HEK293 (cell line): ENCODE data around the gene ARHGEF7.

ENCODE experiments used
- CTCF ChIA-PET: fragments of 350-600 bp; formaldehyde crosslinking; extraction: SDS; loops from one replicate; lab custom pipeline; 2021; ENCODE audit warnings: antibody characterized with exemption; lab: Yijun Ruan, JAX
- POLR2A ChIA-PET: fragments of 300-600 bp; formaldehyde crosslinking; extraction: SDS; loops from one replicate; lab custom pipeline; 2020; ENCODE audit warnings: antibody characterized with exemption, inconsistent platforms; lab: Yijun Ruan, JAX
- H3K27ac ChIP-seq: fragments of 200-500 bp; sonication (Bioruptor generic); 2 replicates; pipeline ENCODE4 v1.5.1; 2014; ENCODE audit warnings: low read depth, low read length, control low read depth, inconsistent platforms; ENCODE audit errors: extremely low read depth
- H3K36me3 ChIP-seq, 2 experiments: fragments of 200-500 bp in 1 of 2; sonication (Bioruptor generic) in 1 of 2; 1 replicate in 1 of 2; 2 replicates in 1 of 2; pipeline ENCODE4 v1.5.1; 2014 to 2017; ENCODE audit warnings: inconsistent platforms in 2 of 2, low read length in 2 of 2; ENCODE audit not compliant: control insufficient read depth in 2 of 2, insufficient read depth in 1 of 2
- H3K4me1 ChIP-seq: fragments of 200-500 bp; sonication (Bioruptor generic); 2 replicates; pipeline ENCODE4 v1.5.1; 2014; ENCODE audit warnings: mild to moderate bottlenecking, low read length, inconsistent platforms; ENCODE audit not compliant: control insufficient read depth, insufficient read depth
- H3K4me3 ChIP-seq: 2 replicates; pipeline ENCODE4 v1.5.1; 2011; ENCODE audit warnings: low read depth, mild to moderate bottlenecking, control low read depth, low read length, moderate library complexity
- H3K9me3 ChIP-seq: fragments of 200-500 bp; sonication (Bioruptor generic); 2 replicates; pipeline ENCODE4 v1.5.1; 2014; ENCODE audit warnings: low read depth, low read length, inconsistent platforms; ENCODE audit not compliant: control insufficient read depth, insufficient read depth
- FEZF1 ChIP-seq: fragments of 450-650 bp; formaldehyde crosslinking; IDR thresholded peaks from 2 replicates; pipeline ENCODE4 v1.5.1; 2016; ENCODE audit warnings: missing biosample characterization, missing genetic modification characterization
- HOXA7 ChIP-seq: sonication (generic); formaldehyde crosslinking; IDR thresholded peaks from 2 replicates; pipeline ENCODE4 v1.8.1; 2022; ENCODE audit warnings: missing genetic modification reagents, borderline replicate concordance
- KLF10 ChIP-seq: fragments of 450-650 bp; IDR thresholded peaks from 2 replicates; pipeline ENCODE4 v1.5.1; 2018; ENCODE audit warnings: missing biosample characterization, mild to moderate bottlenecking, missing genetic modification characterization
- WT1 ChIP-seq: fragments of 450-650 bp; formaldehyde crosslinking; IDR thresholded peaks from 2 replicates; pipeline ENCODE4 v1.5.1; 2016; ENCODE audit warnings: missing biosample characterization, missing genetic modification characterization
- ZBTB1 ChIP-seq: fragments of 450-650 bp; formaldehyde crosslinking; IDR thresholded peaks from 2 replicates; pipeline ENCODE4 v1.5.1; 2016; ENCODE audit warnings: missing biosample characterization, missing genetic modification characterization
- ZNF121 ChIP-seq: fragments of 450-650 bp; formaldehyde crosslinking; IDR thresholded peaks from 2 replicates; pipeline ENCODE4 v1.5.1; 2016; ENCODE audit warnings: missing biosample characterization, missing genetic modification characterization
- ZNF16 ChIP-seq: fragments of 450-650 bp; formaldehyde crosslinking; IDR thresholded peaks from 2 replicates; pipeline ENCODE4 v1.5.1; 2016; ENCODE audit warnings: low read depth, missing biosample characterization, missing genetic modification characterization
- ZNF214 ChIP-seq: fragments of 450-650 bp; formaldehyde crosslinking; IDR thresholded peaks from 2 replicates; pipeline ENCODE4 v1.5.1; 2017; ENCODE audit warnings: missing biosample characterization, mild to moderate bottlenecking, missing genetic modification characterization, borderline replicate concordance
- ZNF341 ChIP-seq: fragments of 450-650 bp; formaldehyde crosslinking; IDR thresholded peaks from 2 replicates; pipeline ENCODE4; 2016; ENCODE audit warnings: low read depth, missing biosample characterization, missing genetic modification characterization
- ZNF350 ChIP-seq: fragments of 450-650 bp; formaldehyde crosslinking; IDR thresholded peaks from 2 replicates; pipeline ENCODE4 v1.5.0; 2017; ENCODE audit warnings: missing biosample characterization, mild to moderate bottlenecking, missing genetic modification characterization
- ZNF416 ChIP-seq: fragments of 450-650 bp; formaldehyde crosslinking; IDR thresholded peaks from 2 replicates; pipeline ENCODE4 v1.5.1; 2016; ENCODE audit warnings: missing biosample characterization, missing genetic modification characterization
- ZNF433 ChIP-seq: fragments of 450-650 bp; formaldehyde crosslinking; IDR thresholded peaks from 2 replicates; pipeline ENCODE4 v1.5.1; 2016; ENCODE audit warnings: missing biosample characterization, missing genetic modification characterization, low read depth
- ZNF501 ChIP-seq: fragments of 450-650 bp; formaldehyde crosslinking; IDR thresholded peaks from 2 replicates; pipeline ENCODE4 v1.5.1; 2016; ENCODE audit warnings: missing biosample characterization, missing genetic modification characterization
- ZXDB ChIP-seq: fragments of 450-650 bp; formaldehyde crosslinking; IDR thresholded peaks from 2 replicates; pipeline ENCODE4 v1.5.1; 2016; ENCODE audit warnings: missing biosample characterization, missing genetic modification characterization
- TF ChIP-seq, protein P1 (sequence below): fragments of 450-650 bp; formaldehyde crosslinking; IDR thresholded peaks from 2 replicates; pipeline ENCODE4 v1.5.1; 2016; ENCODE audit warnings: missing biosample characterization, missing genetic modification characterization
- TF ChIP-seq, protein P2 (sequence below): fragments of 450-650 bp; formaldehyde crosslinking; IDR thresholded peaks from 2 replicates; pipeline ENCODE4; 2016; ENCODE audit warnings: missing biosample characterization, missing genetic modification characterization
- TF ChIP-seq, protein P3 (sequence below): fragments of 450-650 bp; formaldehyde crosslinking; IDR thresholded peaks from 2 replicates; pipeline ENCODE4 v1.5.1; 2016; ENCODE audit warnings: missing biosample characterization, missing genetic modification characterization
- TF ChIP-seq, protein P4 (sequence below): fragments of 450-650 bp; formaldehyde crosslinking; IDR thresholded peaks from 2 replicates; pipeline ENCODE4 v1.5.1; 2017; ENCODE audit warnings: missing biosample characterization, mild to moderate bottlenecking, missing genetic modification characterization, moderate library complexity
- TF ChIP-seq, protein P5 (sequence below): fragments of 450-650 bp; formaldehyde crosslinking; IDR thresholded peaks from 2 replicates; pipeline ENCODE4 v1.5.1; 2016; ENCODE audit warnings: missing biosample characterization, missing genetic modification characterization

ARHGEF7 gene

DNA sequence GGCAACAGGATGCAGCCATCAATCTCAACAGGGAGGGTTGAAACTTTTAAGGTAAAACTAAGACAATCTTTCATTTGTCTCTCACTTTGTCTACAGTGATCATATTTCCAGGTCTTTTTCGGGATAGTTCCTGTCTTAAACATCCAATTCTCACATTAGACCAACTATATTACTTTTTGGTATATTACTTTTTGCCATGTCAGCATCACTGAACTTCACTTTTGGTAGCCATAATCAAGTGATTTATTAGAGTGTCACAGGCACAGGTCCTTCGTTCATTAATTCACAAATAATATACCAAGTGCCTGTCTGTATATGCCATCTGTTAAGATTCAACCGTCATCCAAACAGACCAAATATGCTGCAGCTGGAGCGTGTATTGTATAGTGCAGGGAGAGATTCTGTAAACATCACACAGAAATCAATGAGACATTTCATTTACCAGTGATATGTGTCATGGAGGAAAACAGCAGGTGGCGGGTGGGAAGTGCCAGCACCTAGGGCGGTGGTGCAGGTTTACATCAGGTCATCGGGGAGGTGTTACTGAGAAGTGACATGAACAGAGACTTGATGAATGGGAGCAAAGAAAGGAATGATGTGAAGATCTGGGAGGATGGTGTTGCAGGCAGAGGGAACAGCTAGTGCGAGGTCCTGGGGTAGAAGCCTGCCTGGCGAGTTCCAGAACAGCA lies 24.9 kb downstream of the ARHGEF7 start:
- ChIA-PET CTCF (no interaction called here), POLR2A (no interaction called here)
- H3K27ac ChIP-seq = no peak overlapping the region
- no peaks in the 10 kb centered on the region for H3K36me3 ChIP-seq
- no peak overlapping the region for H3K4me3 ChIP-seq
- TF ChIP-seq KLF10 (tag by site-specific recombination) (no peak), ZNF341 (0 out of 2 replicates have a peak, but pooled peaks have one; percentile 22), HOXA7 (CRISPR knock-in tag) (no peak)
- H3K4me1 ChIP-seq = no peaks in the 10 kb centered on the region
- no peaks in the 10 kb centered on the region for H3K9me3 ChIP-seq

DNA sequence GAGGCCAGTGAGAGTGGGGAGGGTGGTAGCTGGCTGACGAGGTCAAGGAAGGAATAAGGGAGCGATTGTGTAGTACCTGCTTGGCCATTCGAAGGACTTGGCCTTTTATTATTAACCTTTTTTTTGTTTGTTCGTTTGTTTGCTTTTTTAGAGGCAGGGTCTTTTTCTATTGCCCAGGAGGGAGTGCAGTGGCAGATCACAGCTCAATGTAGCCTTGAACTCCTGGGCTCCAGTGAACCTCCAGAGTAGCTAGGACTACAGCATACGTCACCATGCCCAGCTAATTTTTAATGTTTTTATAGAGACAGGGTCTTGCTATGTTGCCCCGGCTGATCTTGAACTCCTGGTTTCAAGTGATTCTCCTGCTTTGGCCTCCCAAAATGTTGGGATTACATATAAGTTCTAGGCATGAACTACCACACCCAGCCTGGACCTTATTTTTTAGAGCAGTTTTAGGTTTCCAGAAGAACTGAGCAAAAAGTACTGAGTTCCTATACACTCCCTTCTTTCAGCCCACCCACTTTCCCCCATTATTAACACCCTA lies 25.5 kb downstream of the ARHGEF7 start:
- no peak overlapping the region for H3K4me3 ChIP-seq
- TF ChIP-seq ZNF121 (tag by site-specific recombination) = peak; percentile 53; the same call in 1 of the 2 replicates
- TF ChIP-seq, protein P1, sequence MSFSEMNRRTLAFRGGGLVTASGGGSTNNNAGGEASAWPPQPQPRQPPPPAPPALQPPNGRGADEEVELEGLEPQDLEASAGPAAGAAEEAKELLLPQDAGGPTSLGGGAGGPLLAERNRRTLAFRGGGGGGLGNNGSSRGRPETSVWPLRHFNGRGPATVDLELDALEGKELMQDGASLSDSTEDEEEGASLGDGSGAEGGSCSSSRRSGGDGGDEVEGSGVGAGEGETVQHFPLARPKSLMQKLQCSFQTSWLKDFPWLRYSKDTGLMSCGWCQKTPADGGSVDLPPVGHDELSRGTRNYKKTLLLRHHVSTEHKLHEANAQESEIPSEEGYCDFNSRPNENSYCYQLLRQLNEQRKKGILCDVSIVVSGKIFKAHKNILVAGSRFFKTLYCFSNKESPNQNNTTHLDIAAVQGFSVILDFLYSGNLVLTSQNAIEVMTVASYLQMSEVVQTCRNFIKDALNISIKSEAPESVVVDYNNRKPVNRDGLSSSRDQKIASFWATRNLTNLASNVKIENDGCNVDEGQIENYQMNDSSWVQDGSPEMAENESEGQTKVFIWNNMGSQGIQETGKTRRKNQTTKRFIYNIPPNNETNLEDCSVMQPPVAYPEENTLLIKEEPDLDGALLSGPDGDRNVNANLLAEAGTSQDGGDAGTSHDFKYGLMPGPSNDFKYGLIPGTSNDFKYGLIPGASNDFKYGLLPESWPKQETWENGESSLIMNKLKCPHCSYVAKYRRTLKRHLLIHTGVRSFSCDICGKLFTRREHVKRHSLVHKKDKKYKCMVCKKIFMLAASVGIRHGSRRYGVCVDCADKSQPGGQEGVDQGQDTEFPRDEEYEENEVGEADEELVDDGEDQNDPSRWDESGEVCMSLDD (tag by site-specific recombination) = no peak
- CTCF ChIA-PET = no interaction called here
- POLR2A ChIA-PET = no interaction called here
- H3K36me3 ChIP-seq = no peaks in the 10 kb centered on the region
- no peak overlapping the region for H3K27ac ChIP-seq
- no peaks in the 10 kb centered on the region for H3K4me1 ChIP-seq
- no peaks in the 10 kb centered on the region for H3K9me3 ChIP-seq

DNA sequence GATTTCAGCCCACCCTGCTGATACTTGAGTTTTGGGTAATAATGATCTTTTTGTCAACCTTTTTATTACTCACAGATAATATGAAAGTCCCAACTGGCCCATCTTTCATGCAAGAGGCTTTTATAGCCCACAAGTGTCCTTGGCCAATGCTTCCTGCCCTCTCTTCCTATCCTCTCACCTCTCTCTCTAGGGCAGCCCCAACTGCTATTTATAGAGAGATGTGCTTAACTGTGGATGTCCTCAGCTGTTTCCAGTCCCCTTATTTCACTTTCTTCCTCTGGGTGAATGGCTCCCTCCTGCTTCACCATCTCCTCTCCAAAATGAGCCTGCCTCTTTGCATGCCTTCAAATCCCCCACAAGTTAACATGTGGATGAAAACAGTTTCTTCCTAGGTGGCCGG lies 27.4 kb downstream of the ARHGEF7 start:
- Histone ChIP-seq H3K4me3 (no peak overlapping the region), H3K4me1 (no peaks in the 10 kb centered on the region), H3K9me3 (no peaks in the 10 kb centered on the region), H3K27ac (no peak overlapping the region), H3K36me3 (no peaks in the 10 kb centered on the region)
- ChIA-PET CTCF (no interaction called here), POLR2A (no interaction called here)
- TF ChIP-seq ZNF433 (tag by site-specific recombination) (no peak), ZXDB (no peak), WT1 (tag by site-specific recombination) (no peak), ZNF350 (tag by site-specific recombination) (no peak), ZNF416 (tag by site-specific recombination) (no peak), ZNF121 (tag by site-specific recombination) (no peak), ZNF16 (no peak), ZBTB1 (no peak), ZNF501 (tag by site-specific recombination) (no peak), ZNF214 (tag by site-specific recombination) (no peak), FEZF1 (tag by site-specific recombination) (no peak)
- TF ChIP-seq, protein P2, sequence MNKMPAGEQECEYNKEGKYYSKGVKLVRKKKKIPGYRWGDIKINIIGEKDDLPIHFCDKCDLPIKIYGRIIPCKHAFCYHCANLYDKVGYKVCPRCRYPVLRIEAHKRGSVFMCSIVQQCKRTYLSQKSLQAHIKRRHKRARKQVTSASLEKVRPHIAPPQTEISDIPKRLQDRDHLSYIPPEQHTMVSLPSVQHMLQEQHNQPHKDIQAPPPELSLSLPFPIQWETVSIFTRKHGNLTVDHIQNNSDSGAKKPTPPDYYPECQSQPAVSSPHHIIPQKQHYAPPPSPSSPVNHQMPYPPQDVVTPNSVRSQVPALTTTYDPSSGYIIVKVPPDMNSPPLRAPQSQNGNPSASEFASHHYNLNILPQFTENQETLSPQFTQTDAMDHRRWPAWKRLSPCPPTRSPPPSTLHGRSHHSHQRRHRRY (tag by site-specific recombination) = no peak
- TF ChIP-seq, protein P3, sequence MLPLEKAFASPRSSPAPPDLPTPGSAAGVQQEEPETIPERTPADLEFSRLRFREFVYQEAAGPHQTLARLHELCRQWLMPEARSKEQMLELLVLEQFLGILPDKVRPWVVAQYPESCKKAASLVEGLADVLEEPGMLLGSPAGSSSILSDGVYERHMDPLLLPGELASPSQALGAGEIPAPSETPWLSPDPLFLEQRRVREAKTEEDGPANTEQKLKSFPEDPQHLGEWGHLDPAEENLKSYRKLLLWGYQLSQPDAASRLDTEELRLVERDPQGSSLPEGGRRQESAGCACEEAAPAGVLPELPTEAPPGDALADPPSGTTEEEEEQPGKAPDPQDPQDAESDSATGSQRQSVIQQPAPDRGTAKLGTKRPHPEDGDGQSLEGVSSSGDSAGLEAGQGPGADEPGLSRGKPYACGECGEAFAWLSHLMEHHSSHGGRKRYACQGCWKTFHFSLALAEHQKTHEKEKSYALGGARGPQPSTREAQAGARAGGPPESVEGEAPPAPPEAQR (tag by site-specific recombination) = no peak
- TF ChIP-seq, protein P4, sequence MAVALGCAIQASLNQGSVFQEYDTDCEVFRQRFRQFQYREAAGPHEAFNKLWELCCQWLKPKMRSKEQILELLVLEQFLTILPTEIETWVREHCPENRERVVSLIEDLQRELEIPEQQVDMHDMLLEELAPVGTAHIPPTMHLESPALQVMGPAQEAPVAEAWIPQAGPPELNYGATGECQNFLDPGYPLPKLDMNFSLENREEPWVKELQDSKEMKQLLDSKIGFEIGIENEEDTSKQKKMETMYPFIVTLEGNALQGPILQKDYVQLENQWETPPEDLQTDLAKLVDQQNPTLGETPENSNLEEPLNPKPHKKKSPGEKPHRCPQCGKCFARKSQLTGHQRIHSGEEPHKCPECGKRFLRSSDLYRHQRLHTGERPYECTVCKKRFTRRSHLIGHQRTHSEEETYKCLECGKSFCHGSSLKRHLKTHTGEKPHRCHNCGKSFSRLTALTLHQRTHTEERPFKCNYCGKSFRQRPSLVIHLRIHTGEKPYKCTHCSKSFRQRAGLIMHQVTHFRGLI = no peak
- TF ChIP-seq, protein P5, sequence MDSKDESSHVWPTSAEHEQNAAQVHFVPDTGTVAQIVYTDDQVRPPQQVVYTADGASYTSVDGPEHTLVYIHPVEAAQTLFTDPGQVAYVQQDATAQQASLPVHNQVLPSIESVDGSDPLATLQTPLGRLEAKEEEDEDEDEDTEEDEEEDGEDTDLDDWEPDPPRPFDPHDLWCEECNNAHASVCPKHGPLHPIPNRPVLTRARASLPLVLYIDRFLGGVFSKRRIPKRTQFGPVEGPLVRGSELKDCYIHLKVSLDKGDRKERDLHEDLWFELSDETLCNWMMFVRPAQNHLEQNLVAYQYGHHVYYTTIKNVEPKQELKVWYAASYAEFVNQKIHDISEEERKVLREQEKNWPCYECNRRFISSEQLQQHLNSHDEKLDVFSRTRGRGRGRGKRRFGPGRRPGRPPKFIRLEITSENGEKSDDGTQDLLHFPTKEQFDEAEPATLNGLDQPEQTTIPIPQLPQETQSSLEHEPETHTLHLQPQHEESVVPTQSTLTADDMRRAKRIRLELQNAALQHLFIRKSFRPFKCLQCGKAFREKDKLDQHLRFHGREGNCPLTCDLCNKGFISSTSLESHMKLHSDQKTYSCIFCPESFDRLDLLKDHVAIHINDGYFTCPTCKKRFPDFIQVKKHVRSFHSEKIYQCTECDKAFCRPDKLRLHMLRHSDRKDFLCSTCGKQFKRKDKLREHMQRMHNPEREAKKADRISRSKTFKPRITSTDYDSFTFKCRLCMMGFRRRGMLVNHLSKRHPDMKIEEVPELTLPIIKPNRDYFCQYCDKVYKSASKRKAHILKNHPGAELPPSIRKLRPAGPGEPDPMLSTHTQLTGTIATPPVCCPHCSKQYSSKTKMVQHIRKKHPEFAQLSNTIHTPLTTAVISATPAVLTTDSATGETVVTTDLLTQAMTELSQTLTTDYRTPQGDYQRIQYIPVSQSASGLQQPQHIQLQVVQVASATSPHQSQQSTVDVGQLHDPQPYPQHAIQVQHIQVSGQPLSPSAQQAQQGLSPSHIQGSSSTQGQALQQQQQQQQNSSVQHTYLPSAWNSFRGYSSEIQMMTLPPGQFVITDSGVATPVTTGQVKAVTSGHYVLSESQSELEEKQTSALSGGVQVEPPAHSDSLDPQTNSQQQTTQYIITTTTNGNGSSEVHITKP (tag by site-specific recombination) = no peak
